ENCODE measurements around the gene TPM1.

DNA sequence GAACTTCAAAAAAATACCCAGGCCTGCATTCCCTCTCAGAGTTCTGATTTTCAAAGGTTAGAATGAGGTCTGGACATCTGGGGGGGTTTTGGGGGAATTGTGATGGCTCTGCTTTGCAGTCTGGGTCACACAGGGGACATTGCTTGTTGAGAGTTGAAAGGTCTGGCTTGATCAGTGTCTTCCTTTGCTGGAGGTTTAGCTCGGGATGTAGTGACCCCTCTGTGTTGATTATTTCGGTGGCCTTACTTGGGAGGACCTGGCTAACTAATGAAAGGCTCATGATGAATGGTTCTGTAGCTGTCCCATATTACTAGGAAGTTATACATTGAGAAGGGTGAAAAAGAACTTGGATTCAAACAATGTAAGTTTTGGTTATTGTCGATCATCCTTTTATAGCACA, 23.7 kb downstream of the TPM1 start:
- TF ChIP-seq CTCF (IDR thresholded peaks at IDR 0.05; ENCODE audit: poor library complexity): no peak
- TF ChIP-seq EZH2phosphoT487 (IDR thresholded peaks at IDR 0.05; ENCODE audit: low read depth, severe bottlenecking, unreplicated experiment): no peak
- no peak for TF ChIP-seq EZH2 (IDR thresholded peaks at IDR 0.05; ENCODE audit: borderline replicate concordance)
